GM10847 (cell line): Measurements from ENCODE around the gene EBNA1BP2.
A peak's percentile ranks its signal among the peaks of the same experiment; 100 is the strongest.

Experiments
- POLR2A ChIP-seq: IDR thresholded peaks from 2 replicates; pipeline ENCODE4 v1.6.1; 2011; ENCODE audit not compliant: insufficient read length; ENCODE audit errors: extremely low read depth

EBNA1BP2 gene, protein sequence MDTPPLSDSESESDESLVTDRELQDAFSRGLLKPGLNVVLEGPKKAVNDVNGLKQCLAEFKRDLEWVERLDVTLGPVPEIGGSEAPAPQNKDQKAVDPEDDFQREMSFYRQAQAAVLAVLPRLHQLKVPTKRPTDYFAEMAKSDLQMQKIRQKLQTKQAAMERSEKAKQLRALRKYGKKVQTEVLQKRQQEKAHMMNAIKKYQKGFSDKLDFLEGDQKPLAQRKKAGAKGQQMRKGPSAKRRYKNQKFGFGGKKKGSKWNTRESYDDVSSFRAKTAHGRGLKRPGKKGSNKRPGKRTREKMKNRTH

DNA sequence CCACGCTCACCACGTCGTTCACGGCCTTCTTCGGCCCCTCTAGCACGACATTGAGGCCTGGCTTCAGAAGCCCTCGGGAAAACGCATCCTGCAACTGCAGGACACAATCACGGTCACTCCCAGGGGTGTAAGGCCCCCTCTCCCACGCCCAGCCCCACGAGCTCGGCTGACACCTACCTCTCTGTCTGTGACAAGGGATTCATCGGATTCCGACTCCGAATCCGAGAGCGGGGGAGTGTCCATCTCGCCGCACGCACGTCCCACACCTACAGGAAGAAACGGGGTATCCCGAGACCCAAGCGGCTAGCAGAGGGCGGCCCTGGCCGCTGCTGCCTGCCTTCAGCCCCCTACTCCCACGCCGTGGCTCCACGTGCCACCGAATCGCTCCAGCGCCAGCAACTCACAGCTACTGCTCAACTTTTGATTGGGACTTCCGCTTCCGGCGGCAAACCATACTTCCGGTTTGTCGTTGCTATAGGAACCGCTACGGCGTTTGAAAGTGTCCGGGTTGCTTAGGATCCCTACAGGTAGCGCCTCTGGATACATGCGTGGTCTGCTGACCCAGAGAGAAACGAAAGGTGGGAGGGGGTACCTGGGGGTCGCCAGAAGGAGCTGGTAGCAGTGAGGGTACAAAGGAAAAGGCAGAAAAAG, at the start of gene EBNA1BP2, which contains the start of gene CFAP57:
Gene EBNA1BP2, minus strand, starts transcription at position 415 of the 651 bp plus-strand sequence. Its CDS starts 172 bp downstream, at position 243.
Gene CFAP57, plus strand, starts transcription at position 455 of the 651 bp plus-strand sequence. CDS start 424 bp downstream, outside the sequence.
- peak; percentile 84 for TF ChIP-seq POLR2A

DNA sequence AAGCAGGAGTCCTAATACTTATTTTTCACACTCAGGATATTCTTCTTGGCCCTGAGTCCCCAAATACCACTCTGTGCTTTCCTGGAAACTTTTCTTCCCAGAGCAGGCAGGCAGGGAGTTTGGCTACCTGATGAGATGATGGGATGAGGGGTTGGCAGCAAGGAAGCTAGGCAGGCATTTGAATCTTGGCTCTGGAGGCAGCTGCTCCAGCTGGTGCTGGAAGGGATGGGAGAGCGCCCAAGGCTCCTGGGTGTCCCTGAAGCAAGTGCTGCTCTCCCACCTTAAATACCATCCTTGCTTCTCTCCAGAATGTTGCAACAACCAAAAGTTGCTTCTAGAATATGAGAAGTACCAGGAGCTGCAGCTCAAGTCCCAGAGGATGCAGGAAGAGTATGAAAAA, 49.7 kb upstream of the EBNA1BP2 start:
- no peak for TF ChIP-seq POLR2A

DNA sequence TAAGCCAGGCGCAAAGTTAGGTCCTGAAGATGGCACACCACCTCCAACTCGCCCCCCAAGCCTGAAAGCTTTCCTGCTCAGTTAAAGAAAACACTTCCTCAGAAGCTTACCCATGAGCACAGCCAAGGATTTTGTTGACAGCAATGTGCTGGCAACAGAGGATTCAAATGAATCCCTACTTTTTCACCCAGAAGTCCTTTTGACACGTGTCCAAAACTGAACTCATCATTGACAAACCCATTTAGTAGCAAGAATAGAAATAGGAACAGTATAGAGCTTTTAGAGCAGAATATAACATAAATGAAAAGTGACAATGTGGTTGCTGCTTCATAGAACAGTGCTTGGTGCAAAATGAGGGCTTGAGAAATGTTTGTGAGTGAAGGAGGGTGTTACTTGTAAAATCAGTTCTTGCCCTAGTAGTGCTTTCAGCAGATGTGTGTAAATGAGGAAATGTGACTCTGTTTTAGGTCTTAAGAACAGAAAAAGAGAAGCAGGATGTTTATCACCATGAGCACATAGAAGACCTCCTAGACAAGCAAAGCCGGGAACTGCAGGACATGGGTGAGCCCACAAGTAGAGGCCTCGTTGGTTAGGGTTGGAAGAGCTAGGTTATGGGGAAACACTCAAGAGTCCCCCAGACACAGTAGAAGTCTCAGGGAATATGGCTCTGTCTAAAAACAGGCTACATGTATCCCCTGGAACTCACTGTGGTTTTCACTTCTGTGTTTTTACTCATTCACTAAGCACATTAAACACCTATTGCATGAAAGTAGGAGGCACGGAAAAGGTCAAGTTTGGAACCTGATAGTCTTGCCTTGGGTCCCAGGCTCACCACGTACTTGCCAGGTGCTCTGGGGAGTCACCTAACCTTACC, 49.1 kb upstream of the EBNA1BP2 start:
- TF ChIP-seq POLR2A, result no peak

DNA sequence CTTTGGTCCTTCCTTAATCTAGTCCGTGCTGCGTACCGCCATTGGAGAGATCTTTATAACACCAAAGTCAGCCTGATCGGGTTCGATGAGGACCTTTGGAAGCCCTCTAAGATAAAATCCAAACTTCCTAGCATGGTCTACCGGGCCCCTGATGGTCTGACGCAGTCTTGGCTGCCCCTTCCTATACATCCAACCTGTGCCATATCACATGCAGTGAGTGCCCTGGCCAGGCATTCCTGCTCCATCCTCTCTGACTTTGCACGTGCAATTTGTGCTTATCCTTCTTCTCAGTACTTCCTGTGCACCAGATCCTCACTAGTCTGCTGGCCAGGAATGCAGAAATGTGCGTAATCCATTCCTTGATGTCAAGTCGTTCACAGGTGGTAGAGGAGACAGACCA, 45.7 kb upstream of the EBNA1BP2 start:
- TF ChIP-seq POLR2A, result no peak

DNA sequence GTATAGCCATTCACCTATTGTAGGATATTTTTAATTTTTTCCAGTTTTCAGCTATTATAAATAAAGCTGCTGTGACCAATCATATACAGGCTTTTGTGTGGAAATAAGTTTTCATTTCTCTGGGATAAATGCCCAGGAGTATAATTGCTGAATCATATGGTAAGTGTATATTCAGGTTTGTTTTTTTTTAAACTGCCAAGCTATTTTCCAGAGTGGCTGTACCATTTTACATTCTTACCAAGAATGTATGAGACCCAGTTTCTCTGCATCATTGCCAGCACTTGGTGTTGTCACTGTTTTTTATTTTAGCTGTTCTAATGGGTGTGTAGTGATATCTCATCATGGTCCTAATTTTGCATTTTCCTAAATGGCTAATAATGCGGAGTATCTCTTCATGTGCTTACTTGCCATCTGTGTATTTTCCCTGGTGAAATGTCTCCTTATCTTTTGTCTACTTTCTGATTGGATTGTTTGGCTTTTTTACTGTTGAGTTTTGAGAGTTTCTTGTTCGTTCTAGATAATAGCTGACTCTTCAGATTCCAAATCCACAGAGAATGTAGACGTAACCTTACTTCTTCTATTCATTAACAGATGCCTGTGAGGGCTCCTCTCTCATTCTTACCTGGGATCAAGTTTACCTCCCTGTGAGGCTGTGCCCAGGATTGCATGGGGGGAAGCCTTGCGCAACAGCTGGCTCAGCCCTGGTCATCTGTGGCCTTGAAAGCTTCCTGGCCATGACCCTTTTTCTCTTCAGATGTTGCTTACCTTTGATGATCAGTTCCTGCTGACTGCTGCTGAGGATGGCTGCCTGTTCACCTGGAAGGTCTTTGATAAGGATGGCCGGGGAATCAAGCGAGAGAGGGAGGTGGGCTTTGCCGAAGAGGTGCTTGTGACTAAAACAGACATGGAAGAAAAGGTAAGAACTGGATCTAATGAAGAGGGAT, 42.7 kb upstream of the EBNA1BP2 start:
- TF ChIP-seq POLR2A, result no peak

DNA sequence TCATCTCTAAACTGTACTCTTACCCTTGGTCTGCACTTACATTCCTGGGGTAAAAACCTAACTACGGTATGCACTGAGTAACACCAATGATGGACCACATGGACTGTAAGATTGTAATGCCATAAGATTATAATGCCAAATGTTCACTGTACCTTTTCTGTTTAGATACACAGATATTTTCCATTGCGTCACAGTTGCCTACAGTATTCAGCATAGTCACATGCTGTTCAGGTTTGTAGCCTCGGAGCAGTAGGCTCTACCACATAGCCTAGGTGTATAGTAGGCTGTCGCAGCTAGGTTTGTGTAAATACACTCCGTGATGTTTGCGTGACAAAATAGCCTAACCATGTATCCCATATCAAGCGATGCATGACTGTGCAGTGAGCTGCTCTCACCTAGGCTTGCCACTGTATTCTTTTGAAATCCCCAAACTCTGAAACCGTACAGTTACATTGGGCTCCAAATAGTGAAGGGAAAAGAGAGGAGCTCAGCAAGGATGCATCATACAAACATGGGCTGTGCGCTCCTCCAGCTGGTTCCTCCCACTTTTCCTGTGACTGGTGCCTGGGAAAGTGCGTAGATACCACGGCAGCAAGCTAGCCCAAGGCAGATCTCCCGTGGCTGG, 35.3 kb upstream of the EBNA1BP2 start:
- no peak for TF ChIP-seq POLR2A

DNA sequence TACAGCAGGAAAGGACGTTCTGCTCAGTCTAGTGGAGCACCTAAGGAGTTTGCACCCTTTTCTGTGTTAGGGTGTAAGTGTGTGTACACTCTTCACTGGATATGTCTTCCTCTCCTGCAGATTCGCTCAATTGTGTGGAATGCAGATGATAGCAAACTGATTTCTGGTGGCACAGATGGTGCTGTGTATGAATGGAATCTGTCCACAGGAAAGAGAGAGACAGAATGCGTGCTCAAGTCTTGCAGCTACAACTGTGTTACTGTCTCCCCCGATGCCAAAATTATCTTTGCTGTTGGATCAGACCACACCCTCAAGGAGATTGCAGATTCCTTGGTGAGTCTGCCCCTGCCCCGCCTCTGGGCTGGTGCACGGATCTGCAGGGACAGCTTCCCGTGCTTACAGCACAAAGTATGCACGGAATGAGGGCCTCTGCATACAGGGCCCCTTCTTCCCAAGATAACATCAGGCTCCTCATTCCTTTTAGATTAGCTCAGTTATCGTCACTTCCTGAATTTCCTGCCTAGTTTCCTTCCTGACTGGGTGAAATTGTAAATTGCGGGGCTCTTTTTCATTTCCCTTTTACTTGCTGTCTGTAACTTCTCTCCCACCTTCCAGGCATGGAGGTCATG, 34.6 kb upstream of the EBNA1BP2 start:
- no peak for TF ChIP-seq POLR2A

DNA sequence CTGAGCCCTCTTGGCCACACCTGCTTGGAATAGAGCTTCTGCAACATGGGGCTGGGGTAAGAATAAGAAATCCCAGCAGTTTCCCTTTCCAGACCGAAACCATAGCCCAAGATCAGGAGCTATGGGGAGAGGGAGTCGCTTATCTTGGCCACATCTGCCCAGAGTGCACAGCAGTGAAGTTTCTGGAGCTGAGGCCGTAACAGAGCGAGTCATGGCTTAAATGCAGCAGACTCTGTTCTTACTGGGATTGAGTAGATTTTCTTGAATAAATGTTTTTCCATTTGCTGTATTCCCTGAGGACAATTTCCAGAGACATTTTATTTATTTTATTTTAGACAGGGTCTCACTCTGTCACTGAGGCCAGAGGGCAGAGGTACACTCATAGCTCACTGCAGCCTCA, 33.6 kb upstream of the EBNA1BP2 start:
- TF ChIP-seq POLR2A, result no peak

DNA sequence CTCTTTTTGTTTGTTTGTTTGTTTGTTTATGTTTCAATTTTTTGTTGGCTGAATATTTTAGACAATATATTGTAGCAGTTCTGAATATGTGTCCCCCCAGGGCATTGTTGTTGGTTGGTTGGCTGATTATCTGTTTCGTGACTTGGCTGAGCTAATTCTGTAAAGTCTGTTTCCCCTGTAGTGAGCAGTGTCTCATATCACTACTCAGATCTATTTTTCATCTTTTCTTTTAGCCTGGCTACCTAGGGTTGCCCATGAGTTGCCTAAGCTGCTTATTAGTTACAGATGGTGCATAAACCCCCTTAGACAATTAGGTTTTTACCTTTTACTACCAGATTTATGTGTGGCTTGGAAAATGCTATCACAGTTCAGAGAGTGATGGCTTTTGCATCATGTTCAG, 32.3 kb upstream of the EBNA1BP2 start:
- TF ChIP-seq POLR2A, result no peak

DNA sequence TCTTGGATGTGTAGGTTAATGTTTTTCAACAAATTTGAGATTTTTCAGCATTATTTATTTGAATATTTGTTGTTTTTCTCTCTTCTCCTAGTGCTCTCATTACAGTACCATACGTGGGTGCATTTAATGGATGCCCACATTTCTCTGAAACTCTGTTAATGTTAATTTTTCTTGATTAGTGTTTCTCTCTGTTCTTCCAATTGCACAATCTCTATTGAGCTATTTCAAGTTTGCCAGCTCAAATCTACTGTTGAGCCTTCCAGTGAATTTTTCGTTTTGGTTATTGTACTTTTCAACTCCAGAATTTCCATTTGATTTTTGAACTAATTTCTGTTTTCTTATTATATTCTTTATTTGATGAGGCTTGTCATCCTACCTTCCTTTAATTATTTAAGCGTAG, 31.8 kb upstream of the EBNA1BP2 start:
- no peak for TF ChIP-seq POLR2A

DNA sequence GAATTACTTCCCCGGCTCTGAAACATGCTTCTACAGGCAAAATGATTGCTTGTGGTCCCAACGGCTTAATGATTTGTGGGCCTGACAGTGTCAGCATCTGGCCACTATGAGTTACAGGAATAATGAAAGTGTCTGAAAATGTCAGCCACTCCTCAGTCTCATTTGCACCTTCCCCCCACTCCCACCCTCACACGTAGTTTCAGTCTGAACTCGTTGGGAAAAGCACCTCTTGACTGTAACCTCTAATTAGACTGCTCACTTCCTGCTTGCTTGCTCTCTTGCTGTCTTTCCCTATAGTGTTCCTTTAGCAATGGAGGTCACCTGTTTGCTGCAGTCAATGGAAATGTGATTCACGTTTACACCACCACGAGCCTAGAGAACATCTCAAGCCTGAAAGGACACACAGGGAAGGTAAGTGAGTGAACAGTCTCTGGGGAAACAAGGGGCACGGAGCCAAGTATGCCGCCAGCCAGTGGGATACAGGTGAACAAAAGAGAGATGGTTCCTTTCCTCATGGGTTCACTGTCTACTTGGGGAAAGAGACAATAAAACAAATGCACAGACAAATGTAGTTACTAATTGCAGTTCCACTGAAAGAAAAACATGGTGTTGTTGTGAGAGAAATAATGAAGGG, 27.1 kb upstream of the EBNA1BP2 start:
- TF ChIP-seq POLR2A, result no peak

DNA sequence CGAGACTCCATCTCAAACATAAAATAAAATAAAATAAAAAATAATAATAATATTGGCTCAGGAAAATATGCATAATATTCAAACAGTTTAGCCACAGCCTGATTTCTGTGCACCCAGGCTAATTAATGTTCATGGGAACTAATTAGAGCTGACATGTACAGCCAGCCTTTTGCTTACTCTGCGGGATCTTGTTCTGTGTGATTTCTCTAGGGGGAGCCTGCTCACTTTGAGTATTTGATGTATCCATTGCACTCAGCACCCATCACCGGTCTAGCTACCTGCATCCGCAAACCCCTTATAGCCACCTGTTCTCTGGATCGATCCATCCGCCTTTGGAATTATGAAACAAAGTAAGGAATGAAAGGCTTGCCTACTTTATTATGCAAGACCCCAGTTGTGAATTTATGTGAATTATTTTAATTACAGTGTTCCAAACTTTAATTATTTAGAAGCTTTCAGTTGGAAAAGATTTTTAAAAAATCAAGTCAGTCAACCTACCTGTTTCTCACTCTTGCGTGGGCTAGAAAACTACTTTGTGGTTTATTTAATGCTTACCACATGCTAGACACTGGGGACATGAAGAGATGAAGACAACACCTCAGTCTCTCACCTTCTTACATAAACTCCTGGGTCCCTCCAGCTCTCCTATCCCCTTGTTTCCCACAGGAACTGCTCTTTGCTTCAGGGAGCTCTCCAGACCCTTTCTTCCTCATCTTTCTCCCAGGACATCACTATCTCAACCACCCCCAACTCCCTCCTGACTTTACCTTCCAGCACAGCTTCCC, 25.4 kb upstream of the EBNA1BP2 start:
- no peak for TF ChIP-seq POLR2A
